A673 (cell line): ENCODE results near the gene KATNAL2. TPM values are rescaled to one million over a fixed set of nuclear protein-coding genes. Genes with fewer than 3 reads are reported as not detected.
A peak's percentile ranks its signal among the peaks of the same experiment; 100 is the strongest.
"Not testable (repeated sequence)": the region's sequence is repeated elsewhere in the genome, so short reads cannot be mapped to it uniquely, and the experiment has no call there.

Experiments
- BruUV-seq: library from RNA; stranded (reverse); fragments of 400-500 nt; replicated peaks from 2 replicates; lab custom pipeline; 2021; lab: Mats Ljungman, UMichigan
- CTCF ChIA-PET: fragments of 300-600 bp; sonication (Branson Sonifier 250); formaldehyde crosslinking; loops from one replicate; lab custom pipeline; 2022; ENCODE audit warnings: antibody characterized with exemption; lab: Charles Lee
- POLR2A ChIA-PET: fragments of 300-600 bp; sonication (Branson Sonifier 250); formaldehyde crosslinking; loops from one replicate; lab custom pipeline; 2022; ENCODE audit warnings: antibody characterized with exemption; ENCODE audit not compliant: low non-redundant PET; lab: Charles Lee
- DNase-seq: peaks from one replicate; pipeline ENCODE4 v3.0.0-alpha.2; 2015; ENCODE audit warnings: low spot score
- H3K27ac ChIP-seq: fragments of 200-600 bp; sonication (generic); 2 replicates; pipeline ENCODE4 v1.5.1; 2016; ENCODE audit warnings: mixed run types, low read depth, mild to moderate bottlenecking, mixed read lengths, antibody characterized with exemption, low read length; ENCODE audit not compliant: poor library complexity, severe bottlenecking
- H3K27me3 ChIP-seq: fragments of 200-600 bp; sonication (generic); replicated peaks from 2 replicates; pipeline ENCODE4 v1.6.1; 2017; ENCODE audit warnings: mixed run types, low read depth, mild to moderate bottlenecking, mixed read lengths, antibody characterized with exemption, low read length; ENCODE audit not compliant: insufficient read depth, poor library complexity
- H3K36me3 ChIP-seq: fragments of 200-600 bp; sonication (generic); 2 replicates; pipeline ENCODE4 v1.6.1; 2016; ENCODE audit warnings: mixed run types, mild to moderate bottlenecking, mixed read lengths, antibody characterized with exemption, low read length; ENCODE audit not compliant: insufficient read depth, poor library complexity, severe bottlenecking
- H3K4me1 ChIP-seq: fragments of 200-600 bp; sonication (generic); 2 replicates; pipeline ENCODE4 v1.6.1; 2017; ENCODE audit warnings: mixed run types, mild to moderate bottlenecking, mixed read lengths, antibody characterized with exemption, low read length; ENCODE audit not compliant: insufficient read depth, poor library complexity, severe bottlenecking
- H3K4me3 ChIP-seq: fragments of 200-600 bp; sonication (generic); 2 replicates; pipeline ENCODE4 v1.5.1; 2016; ENCODE audit warnings: low read depth, mixed run types, mild to moderate bottlenecking, mixed read lengths, low read length; ENCODE audit not compliant: poor library complexity, severe bottlenecking
- H3K9me3 ChIP-seq: fragments of 200-600 bp; sonication (generic); 2 replicates; pipeline ENCODE4 v1.6.1; 2016; ENCODE audit warnings: mixed run types, low read depth, mild to moderate bottlenecking, mixed read lengths, antibody characterized with exemption, low read length; ENCODE audit not compliant: poor library complexity, severe bottlenecking
- intact Hi-C: fragments of 100-400 bp; cut with micrococcal nuclease; formaldehyde crosslinking; loops from one replicate; pipeline ENCODE4 v1.10.0; 2022; ENCODE audit not compliant: unreplicated experiment
- total RNA-seq: library from RNA; stranded (reverse); gene quantifications from 2 replicates; pipeline ENCODE4 v1.2.3, GENCODE V29; 2021

The KATNAL2 gene
- total RNA-seq, 1 experiment from 2014 or later: 10.6 TPM

DNA sequence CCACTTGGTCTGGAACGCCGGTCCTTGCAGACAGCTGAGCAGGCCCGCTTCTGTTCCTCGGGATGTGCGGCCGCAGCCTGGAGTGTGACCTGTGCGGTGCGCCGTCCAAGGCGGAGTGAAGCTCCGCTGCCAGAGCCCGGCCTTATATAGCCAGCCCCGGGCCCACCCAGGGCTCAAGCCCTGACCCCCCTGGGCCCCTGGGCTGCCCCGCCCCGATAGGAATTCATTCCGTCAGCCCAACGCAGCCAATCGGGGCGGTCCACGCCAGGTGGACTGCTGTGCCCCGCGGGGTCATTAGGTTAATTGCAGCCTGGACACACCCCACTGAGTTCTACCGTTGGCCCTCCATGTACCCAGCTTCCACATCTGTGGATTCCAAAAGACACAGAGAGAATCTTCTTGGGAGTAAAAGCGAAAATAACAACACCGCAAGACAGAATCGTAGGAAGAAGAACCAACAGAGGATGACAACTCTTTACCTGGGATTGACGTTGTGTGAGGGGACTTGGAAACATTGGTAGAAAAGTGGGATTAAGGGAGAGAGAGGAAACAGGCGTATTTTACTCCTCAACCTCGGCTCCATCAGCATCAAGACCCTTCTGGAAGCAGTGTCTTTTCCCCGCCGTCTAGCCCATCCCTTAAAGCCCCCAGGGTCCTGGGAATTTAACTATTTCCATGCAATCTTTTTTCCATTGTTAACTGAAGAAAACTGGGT is 47.3 kb downstream of the KATNAL2 start:
- intact Hi-C loops, BruUV-seq, DNase-seq, CTCF ChIA-PET, H3K36me3 ChIP-seq, POLR2A ChIA-PET, H3K27me3 ChIP-seq, H3K4me1 ChIP-seq, H3K9me3 ChIP-seq, H3K4me3 ChIP-seq, H3K27ac ChIP-seq: not testable (repeated sequence)

DNA sequence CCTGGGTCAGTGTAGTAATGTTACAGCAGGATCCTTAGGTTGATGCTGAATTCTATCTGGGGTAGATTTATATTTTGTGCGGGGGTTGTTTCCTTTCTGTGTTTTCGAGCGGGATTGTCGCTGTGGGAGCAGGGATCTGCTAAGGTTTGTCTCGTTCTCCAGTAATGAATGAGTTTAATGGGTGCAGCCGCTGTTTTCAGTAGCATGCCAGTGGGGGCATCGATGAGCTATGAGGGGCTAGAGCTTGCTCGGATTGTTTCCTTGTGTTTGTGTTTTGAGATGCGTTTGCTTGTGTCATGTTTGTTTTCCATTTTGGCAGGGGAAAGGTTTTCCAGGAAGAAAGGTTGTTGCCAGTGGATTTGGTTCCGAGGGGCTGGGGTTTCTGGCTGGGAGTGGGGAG is 48.9 kb downstream of the KATNAL2 start:
- POLR2A ChIA-PET, intact Hi-C loops, H3K27ac ChIP-seq, DNase-seq, CTCF ChIA-PET, H3K4me3 ChIP-seq, H3K4me1 ChIP-seq, H3K36me3 ChIP-seq, H3K9me3 ChIP-seq, H3K27me3 ChIP-seq: not testable (repeated sequence)
- TSS peak; percentile 54 for BruUV-seq

DNA sequence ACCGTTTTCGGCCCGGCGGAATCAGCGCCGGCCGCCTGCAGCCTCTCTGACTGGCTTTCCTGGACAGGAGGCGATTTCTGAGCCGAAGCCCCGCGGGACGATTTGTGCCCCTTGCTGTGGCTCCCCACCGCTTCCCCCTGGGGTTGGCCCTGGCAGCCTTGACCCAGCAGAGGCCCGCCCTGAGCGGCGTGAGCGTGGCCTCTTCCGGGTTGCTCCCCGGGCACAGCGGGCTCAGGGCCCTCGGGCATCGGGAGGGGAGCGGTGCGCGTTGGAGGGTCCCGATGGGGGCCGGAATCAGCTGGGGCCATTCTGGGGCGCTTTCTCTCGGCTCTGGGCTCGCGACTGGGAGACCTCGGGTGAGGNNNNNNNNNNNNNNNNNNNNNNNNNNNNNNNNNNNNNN is 52.1 kb downstream of the KATNAL2 start:
- H3K27me3 ChIP-seq, DNase-seq, CTCF ChIA-PET, BruUV-seq, H3K4me3 ChIP-seq, POLR2A ChIA-PET, intact Hi-C loops, H3K4me1 ChIP-seq, H3K27ac ChIP-seq, H3K36me3 ChIP-seq, H3K9me3 ChIP-seq: not testable (repeated sequence)

DNA sequence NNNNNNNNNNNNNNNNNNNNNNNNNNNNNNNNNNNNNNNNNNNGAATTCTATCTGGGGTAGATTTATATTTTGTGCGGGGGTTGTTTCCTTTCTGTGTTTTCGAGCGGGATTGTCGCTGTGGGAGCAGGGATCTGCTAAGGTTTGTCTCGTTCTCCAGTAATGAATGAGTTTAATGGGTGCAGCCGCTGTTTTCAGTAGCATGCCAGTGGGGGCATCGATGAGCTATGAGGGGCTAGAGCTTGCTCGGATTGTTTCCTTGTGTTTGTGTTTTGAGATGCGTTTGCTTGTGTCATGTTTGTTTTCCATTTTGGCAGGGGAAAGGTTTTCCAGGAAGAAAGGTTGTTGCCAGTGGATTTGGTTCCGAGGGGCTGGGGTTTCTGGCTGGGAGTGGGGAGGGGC is 102.5 kb downstream of the KATNAL2 start:
- H3K4me1 ChIP-seq, H3K9me3 ChIP-seq, H3K27ac ChIP-seq, DNase-seq, BruUV-seq, POLR2A ChIA-PET, CTCF ChIA-PET, H3K27me3 ChIP-seq, H3K36me3 ChIP-seq, H3K4me3 ChIP-seq, intact Hi-C loops: not testable (repeated sequence)

DNA sequence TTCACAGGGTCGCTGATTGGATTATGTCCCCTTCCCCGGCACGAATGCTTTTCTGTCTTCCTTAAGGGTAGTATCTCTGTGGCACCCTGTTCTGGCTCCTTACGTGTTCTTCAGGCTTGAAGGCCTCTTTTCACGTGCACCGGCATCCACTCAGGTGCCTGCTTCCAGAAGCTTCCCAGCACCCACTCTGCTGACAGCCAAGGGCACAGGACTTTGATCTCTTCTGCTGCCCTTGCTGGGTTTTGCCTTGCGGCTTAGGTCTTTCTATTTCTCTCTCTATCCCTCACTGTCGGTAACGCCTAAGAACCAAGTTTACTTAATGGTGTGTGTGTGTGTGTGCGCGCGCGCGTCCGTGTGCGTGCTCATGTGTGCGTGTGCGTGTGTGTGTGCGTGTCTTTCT is 103.4 kb downstream of the KATNAL2 start:
- CTCF ChIA-PET, H3K9me3 ChIP-seq, H3K27ac ChIP-seq, H3K4me3 ChIP-seq, BruUV-seq, intact Hi-C loops, DNase-seq, POLR2A ChIA-PET, H3K27me3 ChIP-seq, H3K36me3 ChIP-seq, H3K4me1 ChIP-seq: not testable (repeated sequence)

DNA sequence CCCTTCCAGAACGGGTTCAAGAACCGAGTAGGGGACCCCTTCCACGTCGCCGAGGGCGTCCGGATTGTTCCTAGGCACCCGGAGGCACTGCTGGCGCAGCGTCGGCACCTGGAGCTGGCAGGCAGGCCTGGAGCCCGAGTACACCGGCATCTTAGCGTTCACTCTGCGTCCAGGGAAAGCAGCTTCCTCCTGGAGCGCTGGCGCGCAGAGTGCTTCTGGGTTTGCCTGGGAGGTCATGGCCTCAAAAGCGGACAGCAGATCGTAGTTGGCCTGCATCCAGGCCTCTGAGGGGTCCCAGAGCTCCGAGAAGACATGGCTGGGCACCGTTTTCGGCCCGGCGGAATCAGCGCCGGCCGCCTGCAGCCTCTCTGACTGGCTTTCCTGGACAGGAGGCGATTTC is 105.4 kb downstream of the KATNAL2 start:
- H3K27ac ChIP-seq, H3K4me3 ChIP-seq, intact Hi-C loops, CTCF ChIA-PET, BruUV-seq, H3K27me3 ChIP-seq, H3K9me3 ChIP-seq, H3K36me3 ChIP-seq, POLR2A ChIA-PET, DNase-seq, H3K4me1 ChIP-seq: not testable (repeated sequence)

DNA sequence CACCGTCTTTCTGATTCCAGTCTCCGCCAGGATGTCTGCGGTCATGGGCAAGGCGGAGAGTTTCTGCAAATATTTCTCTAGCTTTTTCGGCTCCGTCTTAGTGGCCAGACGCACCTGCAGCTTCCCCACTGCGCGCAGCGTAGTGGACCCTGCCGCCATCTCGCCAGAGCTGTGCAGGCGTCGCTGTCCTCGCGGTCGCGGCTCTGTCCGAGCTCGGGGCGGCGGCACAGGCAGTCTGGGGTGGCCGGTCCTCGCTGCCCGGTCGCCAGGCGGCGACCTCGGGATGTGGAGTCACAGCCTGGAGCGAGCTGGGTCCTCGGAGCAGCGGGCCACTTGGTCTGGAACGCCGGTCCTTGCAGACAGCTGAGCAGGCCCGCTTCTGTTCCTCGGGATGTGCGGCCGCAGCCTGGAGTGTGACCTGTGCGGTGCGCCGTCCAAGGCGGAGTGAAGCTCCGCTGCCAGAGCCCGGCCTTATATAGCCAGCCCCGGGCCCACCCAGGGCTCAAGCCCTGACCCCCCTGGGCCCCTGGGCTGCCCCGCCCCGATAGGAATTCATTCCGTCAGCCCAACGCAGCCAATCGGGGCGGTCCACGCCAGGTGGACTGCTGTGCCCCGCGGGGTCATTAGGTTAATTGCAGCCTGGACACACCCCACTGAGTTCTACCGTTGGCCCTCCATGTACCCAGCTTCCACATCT is 106.5 kb downstream of the KATNAL2 start:
- POLR2A ChIA-PET, H3K27me3 ChIP-seq, H3K4me1 ChIP-seq, H3K27ac ChIP-seq, DNase-seq, H3K4me3 ChIP-seq, BruUV-seq, CTCF ChIA-PET, intact Hi-C loops, H3K36me3 ChIP-seq, H3K9me3 ChIP-seq: not testable (repeated sequence)
